A204.1 (cell line): ENCODE measurements around the gene CST8.

ENCODE experiments used
- FAIRE-seq: peaks from 2 replicates; lab custom pipeline; 2012; peaks lifted over from hg19 to GRCh38; lab: Jason Lieb, UNC

Gene CST8

GRCh38 chr20:23524146-23524545 is 33.2 kb downstream of the CST8 start:
- FAIRE-seq = no peak

GRCh38 chr20:23526850-23527249 is 35.9 kb downstream of the CST8 start:
- no peak for FAIRE-seq

GRCh38 chr20:23528867-23529431 is 38.0 kb downstream of the CST8 start:
- no peak for FAIRE-seq

GRCh38 chr20:23530937-23531567 is 40.1 kb downstream of the CST8 start:
- FAIRE-seq = no peak

GRCh38 chr20:23532533-23532932 is 41.6 kb downstream of the CST8 start:
- FAIRE-seq = no peak

- FAIRE-seq = no peak
Observed at GRCh38 chr20:23533161-23533560, 42.2 kb downstream of the CST8 start.

- no peak for FAIRE-seq
Observed at GRCh38 chr20:23534801-23535593, 44.1 kb downstream of the CST8 start.

GRCh38 chr20:23536328-23536974 is 45.5 kb downstream of the CST8 start:
- FAIRE-seq = no peak

GRCh38 chr20:23537030-23537429 is 46.1 kb downstream of the CST8 start:
- no peak for FAIRE-seq

GRCh38 chr20:23540624-23541023 is 49.7 kb downstream of the CST8 start:
- FAIRE-seq = no peak

GRCh38 chr20:23541330-23541729 is 50.4 kb downstream of the CST8 start:
- FAIRE-seq = no peak

GRCh38 chr20:23541776-23542175 is 50.9 kb downstream of the CST8 start:
- FAIRE-seq = no peak

- no peak for FAIRE-seq
Observed at GRCh38 chr20:23542801-23543200, 51.9 kb downstream of the CST8 start.

GRCh38 chr20:23544133-23544532 is 53.2 kb downstream of the CST8 start:
- FAIRE-seq = no peak
